ENCODE data around the gene DENND11. TPM values are rescaled to one million over a fixed set of nuclear protein-coding genes. Genes with fewer than 3 reads are reported as not detected.
"Not testable (repeated sequence)": the region's sequence is repeated elsewhere in the genome, so short reads cannot be mapped to it uniquely, and the experiment has no call there.

The DENND11 gene
- total RNA-seq, 1 donor from 2014 or later: 9.5 TPM

GRCh38 chr7:141693082-141693481 lies 8.9 kb downstream of the DENND11 start:
- H3K4me3 Mint-ChIP-seq (ENCODE audit: unreplicated experiment): no peak overlapping the region
- TF ChIP-seq, protein P1, sequence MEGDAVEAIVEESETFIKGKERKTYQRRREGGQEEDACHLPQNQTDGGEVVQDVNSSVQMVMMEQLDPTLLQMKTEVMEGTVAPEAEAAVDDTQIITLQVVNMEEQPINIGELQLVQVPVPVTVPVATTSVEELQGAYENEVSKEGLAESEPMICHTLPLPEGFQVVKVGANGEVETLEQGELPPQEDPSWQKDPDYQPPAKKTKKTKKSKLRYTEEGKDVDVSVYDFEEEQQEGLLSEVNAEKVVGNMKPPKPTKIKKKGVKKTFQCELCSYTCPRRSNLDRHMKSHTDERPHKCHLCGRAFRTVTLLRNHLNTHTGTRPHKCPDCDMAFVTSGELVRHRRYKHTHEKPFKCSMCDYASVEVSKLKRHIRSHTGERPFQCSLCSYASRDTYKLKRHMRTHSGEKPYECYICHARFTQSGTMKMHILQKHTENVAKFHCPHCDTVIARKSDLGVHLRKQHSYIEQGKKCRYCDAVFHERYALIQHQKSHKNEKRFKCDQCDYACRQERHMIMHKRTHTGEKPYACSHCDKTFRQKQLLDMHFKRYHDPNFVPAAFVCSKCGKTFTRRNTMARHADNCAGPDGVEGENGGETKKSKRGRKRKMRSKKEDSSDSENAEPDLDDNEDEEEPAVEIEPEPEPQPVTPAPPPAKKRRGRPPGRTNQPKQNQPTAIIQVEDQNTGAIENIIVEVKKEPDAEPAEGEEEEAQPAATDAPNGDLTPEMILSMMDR (IDR thresholded peaks at IDR 0.05; ENCODE audit: partially characterized antibody, unreplicated experiment): no peak
- no peak for DNase-seq
- H3K36me3 Mint-ChIP-seq (ENCODE audit: unreplicated experiment): peaks cover 5% of the 10 kb centered on the region
- H3K27me3 Mint-ChIP-seq (ENCODE audit: unreplicated experiment): no peaks in the 10 kb centered on the region
- H3K4me1 Mint-ChIP-seq (ENCODE audit: low read depth, unreplicated experiment): peaks cover 13% of the 10 kb centered on the region
- no peaks in the 10 kb centered on the region for H3K9me3 Mint-ChIP-seq (ENCODE audit: unreplicated experiment)
- no peak overlapping the region for H3K27ac Mint-ChIP-seq (ENCODE audit: unreplicated experiment)

DNA sequence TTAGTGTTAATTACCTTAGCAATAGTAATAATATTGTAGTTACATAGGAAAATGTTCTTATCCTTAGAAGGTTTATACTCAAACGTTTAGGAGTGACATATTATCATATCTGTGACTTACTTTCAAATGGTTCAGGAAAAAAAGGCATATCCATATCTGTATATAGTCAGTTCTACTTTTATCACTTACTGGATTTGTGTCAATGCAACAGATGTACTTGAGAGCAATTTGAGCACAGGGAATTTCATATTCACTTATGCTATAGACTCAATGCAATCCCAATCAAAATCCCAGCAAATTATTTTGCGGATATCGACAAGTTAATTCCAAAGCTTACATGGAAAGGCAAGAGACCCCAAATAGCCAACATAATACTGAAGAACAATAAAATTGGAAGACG lies 10.0 kb downstream of the DENND11 start:
- TF ChIP-seq, protein P1 (IDR thresholded peaks at IDR 0.05; ENCODE audit: partially characterized antibody, unreplicated experiment): no peak
- Mint-ChIP-seq H3K27ac (ENCODE audit: unreplicated experiment) (no peak overlapping the region), H3K4me3 (ENCODE audit: unreplicated experiment) (no peak overlapping the region), H3K4me1 (ENCODE audit: low read depth, unreplicated experiment) (peaks cover 11% of the 10 kb centered on the region), H3K9me3 (ENCODE audit: unreplicated experiment) (no peaks in the 10 kb centered on the region), H3K27me3 (ENCODE audit: unreplicated experiment) (no peaks in the 10 kb centered on the region), H3K36me3 (ENCODE audit: unreplicated experiment) (peaks cover 8% of the 10 kb centered on the region)
- DNase-seq: no peak

- Mint-ChIP-seq H3K4me1 (ENCODE audit: low read depth, unreplicated experiment) (peaks cover 15% of the 10 kb centered on the region), H3K36me3 (ENCODE audit: unreplicated experiment) (peaks cover 10% of the 10 kb centered on the region), H3K9me3 (ENCODE audit: unreplicated experiment) (no peaks in the 10 kb centered on the region), H3K4me3 (ENCODE audit: unreplicated experiment) (no peak overlapping the region), H3K27ac (ENCODE audit: unreplicated experiment) (no peak overlapping the region), H3K27me3 (ENCODE audit: unreplicated experiment) (no peaks in the 10 kb centered on the region)
- TF ChIP-seq, protein P1 (IDR thresholded peaks at IDR 0.05; ENCODE audit: partially characterized antibody, unreplicated experiment): no peak
- DNase-seq: no peak
Measured at GRCh38 chr7:141691540-141691939, 10.4 kb downstream of the DENND11 start.

- H3K4me1 Mint-ChIP-seq (ENCODE audit: low read depth, unreplicated experiment): peaks cover 19% of the 10 kb centered on the region
- not testable (repeated sequence) for H3K9me3 Mint-ChIP-seq (ENCODE audit: unreplicated experiment); H3K27me3 Mint-ChIP-seq (ENCODE audit: unreplicated experiment); H3K4me3 Mint-ChIP-seq (ENCODE audit: unreplicated experiment); DNase-seq; H3K36me3 Mint-ChIP-seq (ENCODE audit: unreplicated experiment); H3K27ac Mint-ChIP-seq (ENCODE audit: unreplicated experiment)
Measured at GRCh38 chr7:141689072-141689825, 12.7 kb downstream of the DENND11 start.

DNA sequence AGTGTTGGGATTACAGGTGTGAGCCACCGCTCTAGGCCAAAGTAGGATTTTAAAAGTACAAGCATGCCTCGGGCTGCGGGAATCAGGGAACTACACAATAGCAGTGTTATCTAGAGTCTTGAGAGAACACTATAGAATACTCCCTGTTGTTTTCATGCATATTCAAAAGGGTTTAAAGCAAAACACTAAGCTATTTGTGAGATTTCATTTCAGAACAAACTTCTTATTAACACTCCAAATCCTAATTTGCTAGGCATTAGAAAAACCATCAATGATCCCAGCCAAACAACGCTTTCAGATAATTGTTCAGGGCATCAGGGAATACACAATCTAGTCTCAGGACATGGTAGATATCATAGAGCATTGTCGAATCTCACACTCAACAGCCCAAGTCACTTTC lies 13.9 kb downstream of the DENND11 start:
- no peak for DNase-seq
- peaks cover 5% of the 10 kb centered on the region for H3K9me3 Mint-ChIP-seq (ENCODE audit: unreplicated experiment)
- TF ChIP-seq, protein P1 (IDR thresholded peaks at IDR 0.05; ENCODE audit: partially characterized antibody, unreplicated experiment): no peak
- H3K27me3 Mint-ChIP-seq (ENCODE audit: unreplicated experiment): no peaks in the 10 kb centered on the region
- no peak overlapping the region for H3K27ac Mint-ChIP-seq (ENCODE audit: unreplicated experiment)
- no peak overlapping the region for H3K4me3 Mint-ChIP-seq (ENCODE audit: unreplicated experiment)
- peaks cover 10% of the 10 kb centered on the region for H3K36me3 Mint-ChIP-seq (ENCODE audit: unreplicated experiment)
- peaks cover 19% of the 10 kb centered on the region for H3K4me1 Mint-ChIP-seq (ENCODE audit: low read depth, unreplicated experiment)

Measured in glutamatergic neuron (in vitro differentiated cells).